K562 (cell line): ENCODE results near the gene MYO1D. TPM values are rescaled to one million over a fixed set of nuclear protein-coding genes. Genes with fewer than 3 reads are reported as not detected.

Experiments
- ATAC-seq: fragments of 200-7000 bp; cut with Tn5 transposase; 3 replicates; pipeline ENCODE4 v1.9.1; 2020; ENCODE audit warnings: moderate library complexity
- BruUV-seq: library from RNA; stranded (reverse); fragments of 400-500 nt; replicated peaks from 2 replicates; lab custom pipeline; 2021; lab: Mats Ljungman, UMichigan
- CTCF ChIA-PET: fragments of 300-600 bp; formaldehyde crosslinking; extraction: SDS; loops from one replicate; lab custom pipeline; 2021; ENCODE audit warnings: low intra/inter-chr PET ratio; lab: Yijun Ruan, JAX
- POLR2A ChIA-PET: fragments of 300-600, 350-650 bp; sonication (Branson Sonifier 250); formaldehyde crosslinking; extraction: SDS; loops from one replicate; lab custom pipeline; 2021; ENCODE audit warnings: antibody characterized with exemption, inconsistent platforms; lab: Yijun Ruan, JAX
- DNase-seq, 4 experiments: peaks; one replicate each; pipeline versions ENCODE4 v3.0.0 to v3.0.0-alpha.2; 2011 to 2018; ENCODE audit warnings: low spot score in 3 of 4, mixed read lengths in 3 of 4; ENCODE audit errors: extremely low read depth in 1 of 4
- FAIRE-seq: peaks from 2 replicates; lab custom pipeline; 2011; peaks lifted over from hg19 to GRCh38; lab: Jason Lieb, UNC
- H2AFZ ChIP-seq: 2 replicates; pipeline ENCODE4 v1.6.0; 2011; ENCODE audit warnings: low read depth, low read length, control low read depth, inconsistent platforms
- H3K27ac ChIP-seq: fragments of 200-600 bp; 3 replicates; pipeline ENCODE4 v1.8.0; 2011; ENCODE audit warnings: low read depth, mild to moderate bottlenecking, control low read depth, inconsistent platforms, low read length, moderate library complexity, mixed read lengths; ENCODE audit errors: extremely low read depth
- H3K27me3 ChIP-seq, 2 experiments: fragments of 300-600 bp in 1 of 2; 2 replicates in 1 of 2; 3 replicates in 1 of 2; pipeline versions ENCODE4 v1.6.0 to v1.8.0; 2011; ENCODE audit warnings: inconsistent platforms in 2 of 2, low read length in 2 of 2, mild to moderate bottlenecking in 1 of 2, mixed read lengths in 1 of 2, moderate library complexity in 1 of 2; ENCODE audit not compliant: control insufficient read depth in 2 of 2, insufficient read depth in 2 of 2
- H3K36me3 ChIP-seq: fragments of 300-600 bp; 3 replicates; pipeline ENCODE4 v1.8.0; 2011; ENCODE audit warnings: mild to moderate bottlenecking, low read length, inconsistent platforms; ENCODE audit not compliant: control insufficient read depth, insufficient read depth
- H3K4me1 ChIP-seq, 2 experiments: fragments of 200-600 bp in 1 of 2; replicated peaks in 1 of 2; 2 replicates in 1 of 2; 3 replicates in 1 of 2; pipeline versions ENCODE4 v1.5.1 to v1.8.0; 2011; ENCODE audit warnings: inconsistent platforms in 2 of 2, low read length in 2 of 2, mild to moderate bottlenecking in 1 of 2, mixed read lengths in 1 of 2, moderate library complexity in 1 of 2; ENCODE audit not compliant: control insufficient read depth in 2 of 2, insufficient read depth in 2 of 2
- H3K4me2 ChIP-seq: 2 replicates; pipeline ENCODE4 v1.6.1; 2011; ENCODE audit warnings: low read length, control low read depth, inconsistent platforms, mixed read lengths; ENCODE audit not compliant: insufficient read depth
- H3K4me3 ChIP-seq: fragments of 200-600 bp; sonication (generic), shearing (Covaris generic); 2 replicates; pipeline ENCODE4 v1.5.1; 2016; ENCODE audit warnings: control low read depth, inconsistent platforms
- H3K79me2 ChIP-seq: fragments of 200-600 bp; 3 replicates; pipeline ENCODE4 v1.8.0; 2011; ENCODE audit warnings: low read length, inconsistent platforms; ENCODE audit not compliant: control insufficient read depth, insufficient read depth
- H3K9ac ChIP-seq, 2 experiments: 2 replicates each; pipeline versions ENCODE4 v1.6.0 to v1.6.1; 2011; ENCODE audit warnings: low read depth in 2 of 2, low read length in 2 of 2, control low read depth in 1 of 2, inconsistent platforms in 1 of 2, mild to moderate bottlenecking in 1 of 2, mixed read lengths in 1 of 2; ENCODE audit not compliant: insufficient read depth in 1 of 2
- H3K9me1 ChIP-seq: one replicate; pipeline ENCODE4 v1.6.0; 2011; ENCODE audit warnings: inconsistent platforms, mild to moderate bottlenecking, low read length, moderate library complexity; ENCODE audit not compliant: control insufficient read depth, insufficient read depth
- H3K9me3 ChIP-seq: replicated peaks from 2 replicates; pipeline ENCODE4 v1.5.1; 2011; ENCODE audit warnings: low read depth, low read length, inconsistent platforms; ENCODE audit not compliant: control insufficient read depth, insufficient read depth
- H4K20me1 ChIP-seq: replicated peaks from 2 replicates; pipeline ENCODE4 v1.6.1; 2011; ENCODE audit warnings: low read length, inconsistent platforms, mixed read lengths; ENCODE audit not compliant: control insufficient read depth, insufficient read depth
- BCL6 ChIP-seq: fragments of 250-450 bp; sonication (Bioruptor Pico); IDR thresholded peaks from 2 replicates; pipeline ENCODE4 v1.4.0; 2020
- CBX3 ChIP-seq, 2 experiments: IDR thresholded peaks; 1 replicate in 1 of 2; 2 replicates in 1 of 2; pipeline ENCODE4 v1.6.1; 2012; ENCODE audit warnings: inconsistent platforms in 2 of 2, low read length in 2 of 2, borderline replicate concordance in 1 of 2, control low read depth in 1 of 2
- CREB3L1 ChIP-seq: fragments of 450-650 bp; IDR thresholded peaks from 2 replicates; pipeline ENCODE4 v1.6.1; 2014; ENCODE audit warnings: low read depth, mild to moderate bottlenecking, moderate library complexity, borderline replicate concordance
- DIDO1 ChIP-seq: fragments of 450-650 bp; IDR thresholded peaks from 2 replicates; pipeline ENCODE4 v1.6.1; 2016; ENCODE audit warnings: low read depth, missing biosample characterization, missing genetic modification characterization
- ETS2 ChIP-seq: IDR thresholded peaks from 2 replicates; pipeline ENCODE4 v1.6.1; 2016; ENCODE audit warnings: borderline replicate concordance, missing genetic modification characterization, mild to moderate bottlenecking, moderate library complexity, missing compliant biosample characterization; ENCODE audit not compliant: poor library complexity, severe bottlenecking
- FOXP1 ChIP-seq: sonication (generic); formaldehyde crosslinking; IDR thresholded peaks from 2 replicates; pipeline ENCODE4 v1.8.0; 2022; ENCODE audit warnings: mild to moderate bottlenecking, missing genetic modification reagents
- MEF2D ChIP-seq: conservative IDR thresholded peaks from 2 replicates; pipeline ENCODE4 v1.6.1; 2016; ENCODE audit warnings: low read depth, missing genetic modification characterization, missing compliant biosample characterization
- NFYB ChIP-seq: IDR thresholded peaks from 2 replicates; pipeline ENCODE4 v1.6.1; 2011; ENCODE audit warnings: mild to moderate bottlenecking, moderate library complexity; ENCODE audit not compliant: insufficient read length; ENCODE audit errors: extremely low read depth
- PATZ1 ChIP-seq: fragments of 250-450 bp; sonication (Bioruptor Pico); IDR thresholded peaks from 2 replicates; pipeline ENCODE4 v1.5.0; 2020; ENCODE audit warnings: mild to moderate bottlenecking, borderline replicate concordance
- PHF8 ChIP-seq: fragments of 200-600 bp; sonication (generic); IDR thresholded peaks from 2 replicates; pipeline ENCODE4 v1.6.1; 2012; ENCODE audit warnings: mixed run types, mild to moderate bottlenecking, inconsistent platforms, low read length, moderate library complexity, borderline replicate concordance
- POLR2B ChIP-seq: fragments of 450-650 bp; IDR thresholded peaks from 2 replicates; pipeline ENCODE4 v1.6.1; 2018; ENCODE audit warnings: low read depth; ENCODE audit not compliant: partially characterized antibody
- TCF15 ChIP-seq: fragments of 250-450 bp; sonication (Bioruptor Pico); IDR thresholded peaks from 2 replicates; pipeline ENCODE4 v1.8.0; 2022; ENCODE audit warnings: moderate library complexity, mild to moderate bottlenecking, inconsistent platforms
- XRCC4 ChIP-seq: IDR thresholded peaks from one replicate; pipeline ENCODE4 v1.6.1; 2011; ENCODE audit not compliant: insufficient read depth, insufficient read length; ENCODE audit errors: extremely low read depth
- ZNF239 ChIP-seq: fragments of 250-450 bp; sonication (Bioruptor Pico); IDR thresholded peaks from 2 replicates; pipeline ENCODE4 v1.4.0; 2020; ENCODE audit warnings: mild to moderate bottlenecking
- ZNF274 ChIP-seq: IDR thresholded peaks from 2 replicates; pipeline ENCODE4 v1.6.1; 2011; ENCODE audit warnings: low read depth, mild to moderate bottlenecking, low read length, moderate library complexity, borderline replicate concordance
- WGBS: fragments of 100-300 bp; shearing (Covaris generic); methylation state at CpG from one replicate; pipeline ENCODE4 v1.1.6; 2016; ENCODE audit warnings: low coverage, mixed read lengths; ENCODE audit not compliant: insufficient coverage; ENCODE audit errors: missing lambda C conversion rate; 5-methylcytosine and 5-hydroxymethylcytosine counted together
- in situ Hi-C: fragments of 300-500 bp; cut with MboI; formaldehyde crosslinking; loops from 4 replicates; pipeline ENCODE4 v1.15.0; 2018; ENCODE audit warnings: inconsistent platforms, mixed read lengths
- intact Hi-C: fragments of 100-400 bp; cut with micrococcal nuclease; formaldehyde crosslinking; loops from 2 replicates; pipeline ENCODE4 v1.14.2; 2022
- polyA plus RNA-seq, 8 experiments: library from polyadenylated mRNA; depleted of rRNA in 4 of 8; stranded (reverse) in 5 of 8; unstranded in 3 of 8; fragments of >200 nt; fragmentation: Nextera tagmentation in 2 of 8; fragmentation: Illumina TruSeq in 1 of 8; extraction: Ambion mirVana in 2 of 8; extraction: Trizol in 1 of 8; gene quantifications; 2 replicates each; pipeline versions ENCODE4 v1.2.1 to v1.2.3, GENCODE V29; 2011 to 2014; ENCODE audit warnings: inconsistent platforms in 1 of 8, missing spikeins in 1 of 8
- total RNA-seq, 7 experiments: library from RNA; depleted of rRNA in 6 of 7; stranded (reverse); fragments of >200 nt in 6 of 7; fragmentation: Illumina TruSeq in 2 of 7; extraction: Trizol in 2 of 7; gene quantifications; 2 replicates each; pipeline versions ENCODE4 v1.2.1 to v1.2.3, GENCODE V29; 2011 to 2021; ENCODE audit warnings: low replicate concordance in 1 of 7

MYO1D gene
- total and polyA plus RNA-seq, 9 of the 15 experiments (the other 6 are each of a cell fraction or from before 2014, with no cell fraction given) = 2.1 to 71.2 (median 45.4) TPM

- TF ChIP-seq POLR2B (no peak), PATZ1 (CRISPR knock-in tag) (no peak), BCL6 (CRISPR knock-in tag) (no peak), CREB3L1 (peak; percentile 35; the same call in 1 of the 2 replicates), MEF2D (no peak), ZNF274 (no peak)
Observed at GRCh38 chr17:32876417-32877163, at the start of gene MYO1D (continued).

GRCh38 chr17:32926183-32926582 lies 49.3 kb upstream of the MYO1D start:
- in situ Hi-C loops = no loop called here
- CTCF ChIA-PET = no interaction called here
- no TSS peak for BruUV-seq

More at GRCh38 chr17:32926183-32926582, 49.3 kb upstream of the MYO1D start:
- Histone ChIP-seq H3K27ac (no peak overlapping the region), H3K9me3 (no peaks in the 10 kb centered on the region), H3K4me2 (no peak overlapping the region), H3K79me2 (peaks cover 18% of the 10 kb centered on the region; the same call in 2 of the 3 replicates), H3K36me3 (no peaks in the 10 kb centered on the region), H3K4me1 (peaks cover 22 to 23% of the 10 kb centered on the region in 2 experiments; a peak in 4 of 5 replicates), H3K9me1 (no peaks in the 10 kb centered on the region), H2AFZ (peak overlapping the region; percentile 11; the same call in 1 of the 2 replicates), H3K9ac (no peak overlapping the region), H3K27me3 (no peaks in the 10 kb centered on the region), H3K4me3 (no peak overlapping the region), H4K20me1 (no peaks in the 10 kb centered on the region)
- 86% methylated on average over 5 of the region's 5 CpGs for WGBS
- POLR2A ChIA-PET = no interaction called here
- no peak for DNase-seq
- ATAC-seq = no peak
- no peak for FAIRE-seq
- peak; percentile 39 for TF ChIP-seq NFYB
- TF ChIP-seq CBX3 (IDR thresholded peaks at IDR 0.05; ENCODE audit: borderline replicate concordance in 1 of 2, low read length in 2 of 2) = no peak
- no peak for TF ChIP-seq ETS2 (tag)
- TF ChIP-seq XRCC4 = no peak
- no peak for TF ChIP-seq TCF15 (CRISPR knock-in tag)
- no peak for TF ChIP-seq FOXP1 (CRISPR knock-in tag)
- TF ChIP-seq PHF8 = no peak
- no peak for TF ChIP-seq DIDO1 (tag)
- no peak for TF ChIP-seq ZNF239 (CRISPR knock-in tag)
- intact Hi-C loops = no loop called here
